Endodermal cell (in vitro differentiated cells): Measurements from ENCODE around the gene CD300H. TPM values are rescaled to one million over a fixed set of nuclear protein-coding genes. Genes with fewer than 3 reads are reported as not detected.

Experiments used
- DNase-seq: peaks from one replicate; pipeline ENCODE4 v3.0.0-alpha.2; 2017
- H3K27ac ChIP-seq: 2 replicates; pipeline ENCODE4 v1.5.1; 2013; ENCODE audit warnings: mild to moderate bottlenecking, low read depth, low read length, moderate library complexity
- H3K27me3 ChIP-seq: 2 replicates; pipeline ENCODE4 v1.6.1; 2013; ENCODE audit warnings: mild to moderate bottlenecking, low read length, moderate library complexity; ENCODE audit not compliant: insufficient read depth, control insufficient read depth, poor library complexity, severe bottlenecking
- H3K36me3 ChIP-seq: 2 replicates; pipeline ENCODE4 v1.7.0; 2013; ENCODE audit warnings: mild to moderate bottlenecking, low read length, moderate library complexity; ENCODE audit not compliant: control insufficient read depth, insufficient read depth
- H3K4me1 ChIP-seq: one replicate; pipeline ENCODE4 v1.7.0; 2013; ENCODE audit warnings: low read length; ENCODE audit not compliant: control insufficient read depth, insufficient read depth
- H3K4me3 ChIP-seq: 2 replicates; pipeline ENCODE4 v1.5.1; 2013; ENCODE audit warnings: mild to moderate bottlenecking, low read length, moderate library complexity
- H3K9ac ChIP-seq: 2 replicates; pipeline ENCODE4 v1.6.1; 2013; ENCODE audit warnings: mild to moderate bottlenecking, low read length, moderate library complexity; ENCODE audit not compliant: poor library complexity, severe bottlenecking; ENCODE audit errors: extremely low read depth
- H3K9me3 ChIP-seq: 2 replicates; pipeline ENCODE4 v1.6.1; 2013; ENCODE audit warnings: mild to moderate bottlenecking, low read length, moderate library complexity; ENCODE audit not compliant: control insufficient read depth
- H3K27ac Mint-ChIP-seq: 2 replicates; pipeline ENCODE4 v1.8.0; 2020; ENCODE audit warnings: mixed read lengths
- H3K27me3 Mint-ChIP-seq: 2 replicates; pipeline ENCODE4 v1.8.0; 2021; ENCODE audit warnings: mild to moderate bottlenecking, mixed read lengths; ENCODE audit not compliant: insufficient read depth
- H3K36me3 Mint-ChIP-seq: 2 replicates; pipeline ENCODE4 v1.8.0; 2020; ENCODE audit warnings: low read depth, mixed read lengths
- H3K4me1 Mint-ChIP-seq: 2 replicates; pipeline ENCODE4 v1.8.0; 2020; ENCODE audit warnings: mixed read lengths
- H3K4me3 Mint-ChIP-seq: 2 replicates; pipeline ENCODE4 v1.8.0; 2020; ENCODE audit warnings: mild to moderate bottlenecking, moderate library complexity, mixed read lengths
- H3K9me3 Mint-ChIP-seq: 2 replicates; pipeline ENCODE4 v1.8.0; 2020; ENCODE audit warnings: mild to moderate bottlenecking, mixed read lengths
- WGBS, 2 experiments: methylation state at CpG; one replicate each; pipeline versions ENCODE4 v1.1.5 to v1.1.7; 2013; ENCODE audit warnings: missing lambda C conversion rate in 2 of 2, mixed read lengths in 1 of 2; ENCODE audit not compliant: insufficient coverage in 1 of 2, insufficient read length in 1 of 2; 5-methylcytosine and 5-hydroxymethylcytosine counted together
- total RNA-seq, 2 donors: library from RNA; stranded (reverse); fragmentation: NEBNext Ultra II Directional in 1 of 2; extraction: Animal tissue kit (Norgen Biotek cat#: 25700) in 1 of 2; gene quantifications; 2 replicates in 1 of 2; 3 replicates in 1 of 2; pipeline ENCODE4 v1.2.1, GENCODE V29; 2021
- TF ChIP-seq, protein P1 (sequence below): fragments of 200-600 bp; sonication (generic); conservative IDR thresholded peaks from 2 replicates; pipeline ENCODE4 v1.5.0; 2021; ENCODE audit warnings: antibody characterized with exemption, mild to moderate bottlenecking

Gene CD300H
- total RNA-seq, 2 donors from 2014 or later, result not detected

DNA sequence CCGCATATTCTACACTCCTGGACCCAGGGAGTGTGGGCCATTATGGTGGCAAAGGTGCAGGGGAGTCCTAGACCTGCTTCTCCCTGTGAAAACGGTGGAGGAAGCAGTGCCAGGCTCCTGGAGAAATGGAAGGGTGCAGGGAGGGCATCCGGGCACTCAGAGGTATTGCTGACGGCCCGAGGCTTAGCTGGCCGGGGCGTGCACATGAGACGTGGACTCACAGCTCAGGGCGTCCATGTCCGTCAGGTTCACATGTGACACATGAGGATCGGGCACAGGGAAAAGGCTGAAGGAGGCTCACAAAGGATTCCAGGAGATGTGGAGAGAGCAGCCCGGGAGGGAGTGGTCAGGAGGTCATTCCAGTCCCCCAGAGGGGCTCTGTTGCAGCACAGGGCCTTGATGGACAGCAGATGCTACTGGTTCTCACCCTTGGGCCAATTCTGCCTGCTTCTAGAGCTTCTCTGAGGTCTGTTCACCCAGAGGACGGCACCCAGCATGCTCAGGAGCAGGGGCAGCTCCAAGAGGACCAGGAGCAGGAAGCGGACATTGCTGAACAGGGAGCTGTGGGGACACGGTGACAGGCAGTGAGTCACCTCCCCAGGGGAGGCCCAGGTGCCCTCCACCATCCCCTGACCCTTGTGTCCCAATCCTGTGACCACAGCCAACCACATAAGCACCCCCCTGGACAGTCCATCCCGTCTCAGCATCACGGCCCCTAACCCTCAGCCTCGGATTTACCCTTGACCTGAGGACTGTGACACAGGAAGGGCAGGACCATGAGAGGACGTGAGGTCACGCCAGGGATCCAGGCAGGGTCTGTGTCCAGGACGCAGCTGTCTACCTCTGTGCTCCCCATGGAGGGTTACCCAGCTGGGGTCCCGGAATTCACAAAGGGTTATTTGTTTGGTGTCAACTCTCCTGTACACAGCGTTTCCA lies 25.9 kb downstream of the CD300H start:
- H3K4me3 Mint-ChIP-seq, result no peak overlapping the region
- Histone ChIP-seq H3K27ac (no peak overlapping the region), H3K9ac (no peak overlapping the region), H3K27me3 (peaks cover 16% of the 10 kb centered on the region), H3K36me3 (no peaks in the 10 kb centered on the region), H3K4me1 (no peaks in the 10 kb centered on the region), H3K4me3 (no peak overlapping the region), H3K9me3 (no peaks in the 10 kb centered on the region)
- peaks cover 3% of the 10 kb centered on the region for H3K4me1 Mint-ChIP-seq
- TF ChIP-seq, protein P1, sequence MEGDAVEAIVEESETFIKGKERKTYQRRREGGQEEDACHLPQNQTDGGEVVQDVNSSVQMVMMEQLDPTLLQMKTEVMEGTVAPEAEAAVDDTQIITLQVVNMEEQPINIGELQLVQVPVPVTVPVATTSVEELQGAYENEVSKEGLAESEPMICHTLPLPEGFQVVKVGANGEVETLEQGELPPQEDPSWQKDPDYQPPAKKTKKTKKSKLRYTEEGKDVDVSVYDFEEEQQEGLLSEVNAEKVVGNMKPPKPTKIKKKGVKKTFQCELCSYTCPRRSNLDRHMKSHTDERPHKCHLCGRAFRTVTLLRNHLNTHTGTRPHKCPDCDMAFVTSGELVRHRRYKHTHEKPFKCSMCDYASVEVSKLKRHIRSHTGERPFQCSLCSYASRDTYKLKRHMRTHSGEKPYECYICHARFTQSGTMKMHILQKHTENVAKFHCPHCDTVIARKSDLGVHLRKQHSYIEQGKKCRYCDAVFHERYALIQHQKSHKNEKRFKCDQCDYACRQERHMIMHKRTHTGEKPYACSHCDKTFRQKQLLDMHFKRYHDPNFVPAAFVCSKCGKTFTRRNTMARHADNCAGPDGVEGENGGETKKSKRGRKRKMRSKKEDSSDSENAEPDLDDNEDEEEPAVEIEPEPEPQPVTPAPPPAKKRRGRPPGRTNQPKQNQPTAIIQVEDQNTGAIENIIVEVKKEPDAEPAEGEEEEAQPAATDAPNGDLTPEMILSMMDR, result no peak
- H3K36me3 Mint-ChIP-seq, result no peaks in the 10 kb centered on the region
- H3K27me3 Mint-ChIP-seq, result peaks cover 24% of the 10 kb centered on the region
- DNase-seq, result no peak
- WGBS, 2 experiments, result 89 to 90% methylated on average over 10 to 23 of the region's 23 CpGs
- H3K27ac Mint-ChIP-seq, result no peak overlapping the region
- no peaks in the 10 kb centered on the region for H3K9me3 Mint-ChIP-seq

GRCh38 chr17:74539281-74539820 lies 28.0 kb downstream of the CD300H start:
- TF ChIP-seq, protein P1, result no peak
- Histone ChIP-seq H3K4me1 (no peaks in the 10 kb centered on the region), H3K27ac (no peak overlapping the region), H3K4me3 (no peak overlapping the region), H3K27me3 (peaks cover 16% of the 10 kb centered on the region), H3K9ac (no peak overlapping the region), H3K9me3 (no peaks in the 10 kb centered on the region), H3K36me3 (no peaks in the 10 kb centered on the region)
- Mint-ChIP-seq H3K4me3 (no peak overlapping the region), H3K9me3 (peaks cover under 1% of the 10 kb centered on the region), H3K27ac (no peak overlapping the region), H3K27me3 (peaks cover 25% of the 10 kb centered on the region), H3K4me1 (peaks cover 3% of the 10 kb centered on the region), H3K36me3 (no peaks in the 10 kb centered on the region)
- 36 to 89% methylated on average over 2 to 10 of the region's 10 CpGs for WGBS, 2 experiments
- DNase-seq, result no peak

- no peak overlapping the region for H3K9ac ChIP-seq
- H3K27me3 ChIP-seq, result peaks cover 16% of the 10 kb centered on the region
- DNase-seq, result no peak
- no peaks in the 10 kb centered on the region for H3K36me3 ChIP-seq
- peaks cover 4% of the 10 kb centered on the region for H3K9me3 Mint-ChIP-seq
- peaks cover 22% of the 10 kb centered on the region for H3K27me3 Mint-ChIP-seq
- no peak overlapping the region for H3K27ac ChIP-seq
- TF ChIP-seq, protein P1, result no peak
- no peaks in the 10 kb centered on the region for H3K4me1 Mint-ChIP-seq
- no peak overlapping the region for H3K4me3 ChIP-seq
- H3K36me3 Mint-ChIP-seq, result no peaks in the 10 kb centered on the region
- H3K4me3 Mint-ChIP-seq, result no peak overlapping the region
- 72 to 96% methylated on average over 3 of the region's 3 CpGs for WGBS, 2 experiments
- H3K27ac Mint-ChIP-seq, result no peak overlapping the region
- H3K9me3 ChIP-seq, result no peaks in the 10 kb centered on the region
- no peaks in the 10 kb centered on the region for H3K4me1 ChIP-seq
Measured at GRCh38 chr17:74536890-74537289, 30.4 kb downstream of the CD300H start.
